Loucy (cell line): ENCODE measurements around the gene SLC26A2.

Experiments used
- H2AFZ ChIP-seq: fragments of 200-600 bp; sonication (generic); 2 replicates; pipeline ENCODE4 v1.6.0; 2016; ENCODE audit warnings: antibody characterized with exemption, mild to moderate bottlenecking, low read length, moderate library complexity
- H3F3A ChIP-seq: fragments of 200-600 bp; 2 replicates; pipeline ENCODE4 v1.6.0; 2016; ENCODE audit warnings: antibody characterized with exemption, low read depth, mild to moderate bottlenecking
- H3K27me3 ChIP-seq: fragments of 200-600 bp; sonication (generic); 2 replicates; pipeline ENCODE4 v1.6.1; 2014; ENCODE audit warnings: low read length, mild to moderate bottlenecking; ENCODE audit not compliant: insufficient read depth, poor library complexity, severe bottlenecking
- H3K36me3 ChIP-seq: fragments of 200-600 bp; sonication (generic); 2 replicates; pipeline ENCODE4 v1.6.1; 2016; ENCODE audit warnings: low read length; ENCODE audit not compliant: insufficient read depth
- H3K4me1 ChIP-seq: fragments of 200-600 bp; sonication (generic); 2 replicates; pipeline ENCODE4 v1.5.1; 2014; ENCODE audit warnings: low read length, mild to moderate bottlenecking; ENCODE audit not compliant: insufficient read depth, poor library complexity, severe bottlenecking
- H3K4me2 ChIP-seq: fragments of 200-600 bp; sonication (generic); 2 replicates; pipeline ENCODE4 v1.6.0; 2014; ENCODE audit warnings: antibody characterized with exemption, low read length, low read depth, mild to moderate bottlenecking; ENCODE audit not compliant: poor library complexity, severe bottlenecking
- H3K4me3 ChIP-seq: fragments of 200-600 bp; sonication (generic); 2 replicates; pipeline ENCODE4 v1.5.1; 2014; ENCODE audit warnings: low read length, mild to moderate bottlenecking, mixed read lengths; ENCODE audit not compliant: poor library complexity, severe bottlenecking
- H3K79me2 ChIP-seq: fragments of 200-600 bp; sonication (generic); 2 replicates; pipeline ENCODE4 v1.6.1; 2014; ENCODE audit warnings: low read length; ENCODE audit not compliant: insufficient read depth
- H3K9ac ChIP-seq: fragments of 200-600 bp; sonication (generic); 2 replicates; pipeline ENCODE4 v1.6.0; 2014; ENCODE audit warnings: mild to moderate bottlenecking, low read depth, low read length, moderate library complexity; ENCODE audit not compliant: poor library complexity, severe bottlenecking
- H3K9me2 ChIP-seq: fragments of 200-600 bp; sonication (generic); replicated peaks from 2 replicates; pipeline ENCODE4 v1.6.1; 2016; ENCODE audit warnings: low read depth, low read length, mixed read lengths
- H3K9me3 ChIP-seq: fragments of 200-600 bp; sonication (generic); 2 replicates; pipeline ENCODE4 v1.6.1; 2014; ENCODE audit warnings: mild to moderate bottlenecking, antibody characterized with exemption, low read length, low read depth; ENCODE audit not compliant: insufficient read depth
- H4K20me1 ChIP-seq: fragments of 200-600 bp; sonication (generic); 2 replicates; pipeline ENCODE4 v1.6.0; 2014; ENCODE audit warnings: antibody characterized with exemption, low read length, mild to moderate bottlenecking; ENCODE audit not compliant: insufficient read depth, poor library complexity, severe bottlenecking
- EZH2phosphoT487 ChIP-seq: fragments of 200-600 bp; IDR thresholded peaks from 2 replicates; pipeline ENCODE4 v1.6.1; 2018; ENCODE audit warnings: antibody characterized with exemption, mild to moderate bottlenecking, moderate library complexity, borderline replicate concordance
- TF ChIP-seq, protein P1 (sequence below): fragments of 200-600 bp; sonication (generic); conservative IDR thresholded peaks from 2 replicates; pipeline ENCODE4 v1.5.1; 2014; ENCODE audit warnings: mild to moderate bottlenecking, antibody characterized with exemption, low read length

SLC26A2 gene

GRCh38 chr5:149993471-149993870 lies 32.9 kb downstream of the SLC26A2 start:
- Histone ChIP-seq H3K9me3 (no peaks in the 10 kb centered on the region), H3K9me2 (no peaks in the 10 kb centered on the region), H3F3A (no peaks in the 10 kb centered on the region), H3K9ac (no peak overlapping the region), H3K79me2 (no peaks in the 10 kb centered on the region), H3K4me2 (no peak overlapping the region), H3K36me3 (no peaks in the 10 kb centered on the region), H2AFZ (no peak overlapping the region), H3K4me3 (no peak overlapping the region), H3K4me1 (no peaks in the 10 kb centered on the region), H4K20me1 (no peaks in the 10 kb centered on the region), H3K27me3 (no peaks in the 10 kb centered on the region)
- TF ChIP-seq EZH2phosphoT487: no peak
- TF ChIP-seq, protein P1, sequence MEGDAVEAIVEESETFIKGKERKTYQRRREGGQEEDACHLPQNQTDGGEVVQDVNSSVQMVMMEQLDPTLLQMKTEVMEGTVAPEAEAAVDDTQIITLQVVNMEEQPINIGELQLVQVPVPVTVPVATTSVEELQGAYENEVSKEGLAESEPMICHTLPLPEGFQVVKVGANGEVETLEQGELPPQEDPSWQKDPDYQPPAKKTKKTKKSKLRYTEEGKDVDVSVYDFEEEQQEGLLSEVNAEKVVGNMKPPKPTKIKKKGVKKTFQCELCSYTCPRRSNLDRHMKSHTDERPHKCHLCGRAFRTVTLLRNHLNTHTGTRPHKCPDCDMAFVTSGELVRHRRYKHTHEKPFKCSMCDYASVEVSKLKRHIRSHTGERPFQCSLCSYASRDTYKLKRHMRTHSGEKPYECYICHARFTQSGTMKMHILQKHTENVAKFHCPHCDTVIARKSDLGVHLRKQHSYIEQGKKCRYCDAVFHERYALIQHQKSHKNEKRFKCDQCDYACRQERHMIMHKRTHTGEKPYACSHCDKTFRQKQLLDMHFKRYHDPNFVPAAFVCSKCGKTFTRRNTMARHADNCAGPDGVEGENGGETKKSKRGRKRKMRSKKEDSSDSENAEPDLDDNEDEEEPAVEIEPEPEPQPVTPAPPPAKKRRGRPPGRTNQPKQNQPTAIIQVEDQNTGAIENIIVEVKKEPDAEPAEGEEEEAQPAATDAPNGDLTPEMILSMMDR: no peak

- TF ChIP-seq EZH2phosphoT487: no peak
- TF ChIP-seq, protein P1: no peak
- peaks cover 8% of the 10 kb centered on the region; the same call in 1 of the 2 replicates for H3K79me2 ChIP-seq
- no peaks in the 10 kb centered on the region for H3F3A ChIP-seq
- H3K4me1 ChIP-seq: peaks cover 10% of the 10 kb centered on the region
- H3K9me2 ChIP-seq: no peaks in the 10 kb centered on the region
- H4K20me1 ChIP-seq: no peaks in the 10 kb centered on the region
- no peak overlapping the region for H2AFZ ChIP-seq
- H3K9me3 ChIP-seq: no peaks in the 10 kb centered on the region
- no peak overlapping the region for H3K4me3 ChIP-seq
- H3K27me3 ChIP-seq: no peaks in the 10 kb centered on the region
- H3K36me3 ChIP-seq: no peaks in the 10 kb centered on the region
- H3K4me2 ChIP-seq: no peak overlapping the region
- H3K9ac ChIP-seq: no peak overlapping the region
These were observed 35.0 kb downstream of the SLC26A2 start for GRCh38 chr5:149995385-149996204.

GRCh38 chr5:149996205-149996890 lies 35.8 kb downstream of the SLC26A2 start:
- Histone ChIP-seq H3K9me2 (no peaks in the 10 kb centered on the region), H3F3A (no peaks in the 10 kb centered on the region), H2AFZ (no peak overlapping the region), H3K9ac (no peak overlapping the region), H3K36me3 (no peaks in the 10 kb centered on the region), H3K4me1 (peaks cover 10% of the 10 kb centered on the region), H4K20me1 (peaks cover 7% of the 10 kb centered on the region), H3K79me2 (peaks cover 16% of the 10 kb centered on the region), H3K9me3 (no peaks in the 10 kb centered on the region), H3K4me2 (no peak overlapping the region), H3K4me3 (no peak overlapping the region), H3K27me3 (no peaks in the 10 kb centered on the region)
- TF ChIP-seq EZH2phosphoT487: no peak
- TF ChIP-seq, protein P1: no peak
